ENCODE data around the gene SH3GLB1.

SH3GLB1 gene

DNA sequence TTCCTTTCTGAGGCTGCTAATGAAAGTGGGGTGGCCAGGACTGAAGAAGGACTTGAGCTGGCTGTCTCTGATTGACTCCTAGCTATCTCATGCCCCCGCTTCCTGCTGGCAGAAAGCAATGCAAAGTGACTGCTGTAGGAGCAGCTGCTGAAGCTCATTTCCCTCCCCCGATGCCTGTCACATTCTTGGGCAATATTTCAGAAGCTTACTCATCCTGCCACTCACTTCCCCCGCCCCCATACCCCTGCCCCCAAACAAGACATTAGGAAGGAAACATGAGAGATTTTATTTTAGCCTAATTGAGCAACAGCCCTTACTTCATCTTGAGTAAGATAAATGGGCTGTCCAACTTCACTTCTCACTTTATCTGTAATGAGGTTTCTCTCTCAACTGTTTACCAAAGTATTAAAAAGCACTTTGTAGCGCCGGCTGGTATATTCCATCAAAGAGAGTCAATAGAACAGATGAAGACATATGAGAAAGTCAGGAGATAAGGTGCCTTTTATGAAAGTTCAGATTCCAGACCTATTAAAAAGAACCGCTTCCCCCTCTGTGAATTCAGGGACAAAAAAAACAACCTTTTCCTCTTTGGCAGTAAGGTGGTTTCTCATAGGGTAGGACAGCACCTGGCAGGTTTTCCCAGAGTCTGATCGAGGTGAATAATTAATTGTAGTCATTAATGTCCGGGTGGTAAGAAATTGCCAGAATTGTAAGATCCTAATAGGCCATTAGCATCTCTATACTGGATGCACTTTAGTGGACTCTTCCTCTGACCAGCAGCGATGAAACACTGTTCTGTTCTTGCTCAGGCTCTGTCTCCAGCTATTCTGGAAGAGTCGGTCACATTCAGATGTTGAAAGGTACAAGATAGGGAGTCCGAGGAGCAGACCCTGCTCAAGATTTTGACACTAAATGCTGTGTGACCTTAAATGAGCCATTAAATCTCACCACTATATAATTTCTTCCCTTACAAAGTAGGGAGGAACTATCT, 70.2 kb downstream of the SH3GLB1 start:
- DNase-seq, result no peak

- DNase-seq, result no peak
These were observed 71.0 kb downstream of the SH3GLB1 start for GRCh38 chr1:86775395-86775794.

DNA sequence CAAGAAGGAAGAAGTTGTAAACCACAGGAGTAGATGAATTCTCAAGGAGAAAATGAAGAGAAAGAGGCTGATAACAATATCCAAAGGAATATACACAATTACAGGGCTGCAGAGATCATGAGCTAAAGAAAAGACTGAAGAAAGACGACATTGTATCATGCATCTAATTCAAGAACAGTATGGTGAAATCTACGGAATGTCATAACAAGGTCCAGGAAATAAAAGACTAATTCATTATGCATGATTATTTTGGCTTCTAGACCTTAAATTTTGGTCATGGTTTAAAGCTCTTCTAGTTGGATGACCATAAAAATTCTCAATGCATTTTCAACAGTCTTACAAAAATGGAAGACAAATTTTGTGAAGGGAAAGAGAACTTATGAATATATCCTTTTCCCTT, 71.7 kb downstream of the SH3GLB1 start:
- DNase-seq, result no peak

DNA sequence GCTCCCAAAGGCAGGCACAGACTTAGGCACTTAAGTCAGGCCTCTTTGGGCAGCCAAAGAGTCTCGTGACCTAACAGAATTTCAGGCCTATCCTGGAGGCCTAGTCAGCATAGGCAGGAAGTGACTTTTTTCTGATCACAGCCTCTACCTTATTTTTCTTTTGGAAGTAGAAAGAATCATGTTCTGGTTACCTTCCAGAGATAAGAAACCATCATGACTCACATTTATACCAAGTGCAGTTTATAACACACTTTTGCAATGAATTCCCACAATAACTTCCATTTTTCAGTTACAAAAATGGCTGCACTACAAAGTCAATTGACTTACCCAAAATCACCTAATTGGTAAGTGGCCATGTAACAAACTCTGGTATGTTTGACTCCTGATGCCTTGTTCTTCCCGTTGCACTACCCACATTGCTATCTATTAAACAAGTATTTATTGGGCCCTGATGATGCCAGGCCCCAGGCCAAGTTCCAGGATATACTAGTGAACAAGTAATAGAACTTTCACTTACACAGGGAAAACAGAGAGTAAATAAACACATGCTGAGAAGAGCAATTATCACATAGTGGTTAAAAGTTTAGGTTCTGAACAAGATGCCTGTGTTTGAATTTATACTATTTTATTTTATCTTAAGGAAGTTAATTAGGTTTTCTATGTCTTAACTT, 74.3 kb downstream of the SH3GLB1 start:
- no peak for DNase-seq

- no peak for DNase-seq
These were observed 75.2 kb downstream of the SH3GLB1 start for GRCh38 chr1:86779308-86780191.

DNA sequence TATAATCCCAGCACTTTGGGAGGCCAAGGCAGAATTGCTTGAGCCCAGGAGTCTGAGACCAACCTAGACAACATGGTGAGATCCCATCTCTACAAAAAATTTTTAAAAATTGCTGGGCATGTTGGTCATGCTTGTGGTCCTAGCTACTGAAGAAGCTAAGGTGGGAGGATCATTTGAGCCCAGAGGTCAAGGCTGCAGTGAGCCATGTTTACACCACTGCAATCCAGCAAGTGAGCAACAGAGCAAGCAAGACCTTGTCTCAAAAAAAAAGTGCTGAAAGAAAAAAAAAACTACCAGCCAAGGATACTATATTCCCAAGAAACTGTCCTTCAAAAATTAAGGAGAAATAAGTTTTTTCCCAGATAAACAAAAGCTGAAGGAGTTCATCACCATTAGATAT, 78.1 kb downstream of the SH3GLB1 start:
- DNase-seq, result no peak

DNA sequence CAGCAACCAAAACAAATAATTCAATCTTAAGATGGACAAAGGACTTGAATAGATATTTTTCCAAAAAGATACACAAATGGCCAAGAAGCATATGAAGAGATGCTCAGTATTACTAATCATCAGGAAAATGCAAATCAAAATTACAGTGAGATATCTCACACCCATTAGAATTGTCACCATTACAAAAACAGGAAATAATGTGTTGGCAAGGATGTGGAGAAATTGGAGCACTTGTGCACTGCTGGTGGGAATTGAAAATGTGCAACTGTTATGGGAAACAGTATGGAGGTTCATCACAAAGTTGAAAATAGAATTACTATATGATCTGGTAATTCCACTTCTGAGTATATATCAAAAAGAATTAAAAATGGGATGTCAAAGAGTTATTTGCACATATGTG, 83.2 kb downstream of the SH3GLB1 start:
- no peak for DNase-seq

GRCh38 chr1:86788300-86789206, 84.2 kb downstream of the SH3GLB1 start:
- no peak for DNase-seq

GRCh38 chr1:86795316-86795715, 90.9 kb downstream of the SH3GLB1 start:
- DNase-seq, result no peak
